WTC11 (cell line): ENCODE results near the gene LCE1D. TPM values are rescaled to one million over a fixed set of nuclear protein-coding genes. Genes with fewer than 3 reads are reported as not detected.

Source experiments
- ATAC-seq: fragments of 200-7000 bp; cut with Tn5 transposase; 2 replicates; pipeline ENCODE4 v1.10.0; 2021; ENCODE audit warnings: mild to moderate bottlenecking, moderate library complexity
- CTCF ChIA-PET: fragments of 300-600 bp; sonication (Branson Sonifier 250); formaldehyde crosslinking; loops from one replicate; lab custom pipeline; 2021; ENCODE audit warnings: antibody characterized with exemption; lab: Charles Lee
- POLR2A ChIA-PET: fragments of 350-600 bp; sonication (Branson Sonifier 250); formaldehyde crosslinking; loops from one replicate; lab custom pipeline; 2021; ENCODE audit warnings: antibody characterized with exemption; lab: Charles Lee
- DNase-seq: peaks from one replicate; pipeline ENCODE4 v3.0.0; 2021; ENCODE audit warnings: low spot score
- H3K27ac Mint-ChIP-seq: 2 replicates; pipeline ENCODE4 v1.8.0; 2021; ENCODE audit warnings: mixed read lengths
- H3K27me3 Mint-ChIP-seq: 2 replicates; pipeline ENCODE4 v1.8.0; 2021; ENCODE audit warnings: low read depth, mild to moderate bottlenecking, moderate library complexity, mixed read lengths
- H3K36me3 Mint-ChIP-seq: 2 replicates; pipeline ENCODE4 v1.8.0; 2021; ENCODE audit warnings: mixed read lengths
- H3K4me1 Mint-ChIP-seq: 2 replicates; pipeline ENCODE4 v1.8.0; 2022; ENCODE audit warnings: mixed read lengths
- H3K4me3 Mint-ChIP-seq: 2 replicates; pipeline ENCODE4 v1.8.0; 2021; ENCODE audit warnings: mild to moderate bottlenecking, moderate library complexity, mixed read lengths
- H3K9me3 Mint-ChIP-seq: 2 replicates; pipeline ENCODE4 v1.8.0; 2021; ENCODE audit warnings: mixed read lengths
- AFF4 ChIP-seq: sonication (generic); formaldehyde crosslinking; IDR thresholded peaks from 2 replicates; pipeline ENCODE4 v1.8.1; 2023; ENCODE audit warnings: mild to moderate bottlenecking, missing genetic modification reagents, borderline replicate concordance
- CREB1 ChIP-seq: sonication (generic); formaldehyde crosslinking; IDR thresholded peaks from 2 replicates; pipeline ENCODE4 v1.8.0; 2023; ENCODE audit warnings: mild to moderate bottlenecking, missing genetic modification reagents
- CREM ChIP-seq: sonication (generic); formaldehyde crosslinking; IDR thresholded peaks from 2 replicates; pipeline ENCODE4 v1.8.1; 2022; ENCODE audit warnings: mild to moderate bottlenecking, missing genetic modification reagents, moderate library complexity
- E2F5 ChIP-seq: sonication (generic); formaldehyde crosslinking; IDR thresholded peaks from 2 replicates; pipeline ENCODE4 v1.8.1; 2022; ENCODE audit warnings: mild to moderate bottlenecking, moderate library complexity, missing genetic modification reagents
- EMX1 ChIP-seq: fragments of 250-450 bp; sonication (Bioruptor Pico); IDR thresholded peaks from 2 replicates; pipeline ENCODE4 v1.8.0; 2021; ENCODE audit warnings: mild to moderate bottlenecking
- ERG ChIP-seq: fragments of 250-450 bp; sonication (Bioruptor Pico); IDR thresholded peaks from 2 replicates; pipeline ENCODE4 v1.8.0; 2021; ENCODE audit warnings: mild to moderate bottlenecking
- FOXK1 ChIP-seq: sonication (generic); formaldehyde crosslinking; IDR thresholded peaks from 2 replicates; pipeline ENCODE4 v1.8.0; 2022; ENCODE audit warnings: mild to moderate bottlenecking, moderate library complexity, missing genetic modification reagents
- IRF2 ChIP-seq: sonication (generic); formaldehyde crosslinking; IDR thresholded peaks from 2 replicates; pipeline ENCODE4 v1.8.0; 2022; ENCODE audit warnings: low read depth, missing genetic modification reagents, borderline replicate concordance
- MAX ChIP-seq: sonication (generic); formaldehyde crosslinking; IDR thresholded peaks from 2 replicates; pipeline ENCODE4 v1.8.0; 2022; ENCODE audit warnings: mild to moderate bottlenecking, missing genetic modification reagents
- MLX ChIP-seq: sonication (generic); formaldehyde crosslinking; IDR thresholded peaks from 2 replicates; pipeline ENCODE4 v1.8.1; 2023; ENCODE audit warnings: mild to moderate bottlenecking, missing genetic modification reagents, moderate library complexity
- NFE2L1 ChIP-seq: sonication (generic); formaldehyde crosslinking; IDR thresholded peaks from 2 replicates; pipeline ENCODE4 v1.8.1; 2023; ENCODE audit warnings: missing genetic modification reagents
- NFYB ChIP-seq: sonication (generic); formaldehyde crosslinking; conservative IDR thresholded peaks from 2 replicates; pipeline ENCODE4 v1.8.0; 2022; ENCODE audit warnings: low read depth, missing genetic modification reagents
- NR1H2 ChIP-seq: sonication (generic); formaldehyde crosslinking; IDR thresholded peaks from 2 replicates; pipeline ENCODE4 v1.9.0; 2021; ENCODE audit warnings: mild to moderate bottlenecking, moderate library complexity, missing genetic modification reagents
- NR2C2 ChIP-seq: sonication (generic); formaldehyde crosslinking; IDR thresholded peaks from 2 replicates; pipeline ENCODE4 v1.8.0; 2022; ENCODE audit warnings: mild to moderate bottlenecking, missing genetic modification reagents
- PRDM15 ChIP-seq: sonication (generic); formaldehyde crosslinking; IDR thresholded peaks from 2 replicates; pipeline ENCODE4 v1.8.0; 2022; ENCODE audit warnings: missing genetic modification reagents
- PRRX2 ChIP-seq: fragments of 250-450 bp; sonication (Bioruptor Pico); IDR thresholded peaks from 2 replicates; pipeline ENCODE4 v1.8.0; 2021; ENCODE audit warnings: mild to moderate bottlenecking
- RORB ChIP-seq: fragments of 250-450 bp; sonication (Bioruptor Pico); IDR thresholded peaks from 2 replicates; pipeline ENCODE4 v1.9.0; 2021; ENCODE audit warnings: mild to moderate bottlenecking
- TEAD4 ChIP-seq: sonication (generic); formaldehyde crosslinking; IDR thresholded peaks from 2 replicates; pipeline ENCODE4 v1.8.0; 2022; ENCODE audit warnings: mild to moderate bottlenecking, missing genetic modification reagents
- ZMAT4 ChIP-seq: fragments of 250-450 bp; sonication (Bioruptor Pico); IDR thresholded peaks from 2 replicates; pipeline ENCODE4 v1.9.0; 2021; ENCODE audit warnings: mild to moderate bottlenecking
- ZNF232 ChIP-seq: sonication (generic); formaldehyde crosslinking; IDR thresholded peaks from 2 replicates; pipeline ENCODE4 v1.8.0; 2022; ENCODE audit warnings: mild to moderate bottlenecking, missing genetic modification reagents
- ZNF263 ChIP-seq: sonication (generic); formaldehyde crosslinking; IDR thresholded peaks from 2 replicates; pipeline ENCODE4 v1.8.1; 2022; ENCODE audit warnings: low read depth, mild to moderate bottlenecking, moderate library complexity, missing genetic modification reagents
- ZNF423 ChIP-seq: fragments of 250-450 bp; sonication (Bioruptor Pico); IDR thresholded peaks from 2 replicates; pipeline ENCODE4 v2.1.2; 2022; ENCODE audit warnings: mild to moderate bottlenecking, moderate library complexity
- total RNA-seq: library from RNA; stranded (reverse); gene quantifications from 3 replicates; pipeline ENCODE4 v1.2.3, GENCODE V29; 2021

The LCE1D gene
- total RNA-seq, 1 experiment from 2014 or later = not detected

- no peak for TF ChIP-seq AFF4 (CRISPR knock-in tag)
- TF ChIP-seq PRRX2 = no peak
- no peak for TF ChIP-seq ZMAT4 (CRISPR knock-in tag)
- TF ChIP-seq RORB (CRISPR knock-in tag) = no peak
- TF ChIP-seq ZNF423 (CRISPR knock-in tag) = no peak
- no peak for TF ChIP-seq CREB1 (CRISPR knock-in tag)
- TF ChIP-seq NFYB (CRISPR knock-in tag) = no peak
- no peak for TF ChIP-seq TEAD4 (CRISPR knock-in tag)
- TF ChIP-seq ZNF263 (CRISPR knock-in tag) = no peak
- TF ChIP-seq, all 79 proteins: peak for 0
These were observed 14.5 kb downstream of the LCE1D start (continued) for GRCh38 chr1:152811050-152811449.

GRCh38 chr1:152811671-152812070 is 15.2 kb downstream of the LCE1D start, which contains the start of gene LCE1B:
Gene LCE1B, plus strand, starts transcription at chr1:152811971. Its CDS starts 476 bp downstream, at chr1:152812447.
- Mint-ChIP-seq H3K4me1 (no peaks in the 10 kb centered on the region), H3K4me3 (no peak within 1 kb of the TSS)
- POLR2A ChIA-PET = no interaction called here
- no peak for TF ChIP-seq ZMAT4 (CRISPR knock-in tag)
- TF ChIP-seq ZNF232 (CRISPR knock-in tag) = no peak
- TF ChIP-seq IRF2 (CRISPR knock-in tag) = no peak
- TF ChIP-seq MAX (CRISPR knock-in tag) = no peak
- no peak for TF ChIP-seq MLX (CRISPR knock-in tag)
- no peak for TF ChIP-seq NR2C2 (CRISPR knock-in tag)
- no peak for TF ChIP-seq CREM (CRISPR knock-in tag)
- TF ChIP-seq PRDM15 (CRISPR knock-in tag) = no peak
- TF ChIP-seq EMX1 = no peak
- TF ChIP-seq E2F5 = no peak
- no peak for TF ChIP-seq ERG (CRISPR knock-in tag)
- TF ChIP-seq NR1H2 (CRISPR knock-in tag) = no peak
- TF ChIP-seq FOXK1 (CRISPR knock-in tag) = no peak
- TF ChIP-seq NFYB (CRISPR knock-in tag) = no peak
- no peak for TF ChIP-seq NFE2L1

More at GRCh38 chr1:152811671-152812070, 15.2 kb downstream of the LCE1D start, which contains the start of gene LCE1B:
- peaks cover 81% of the 10 kb centered on the region for H3K9me3 Mint-ChIP-seq
- CTCF ChIA-PET = no interaction called here
- H3K27me3 Mint-ChIP-seq = peaks cover 6% of the 10 kb centered on the region
- ATAC-seq = no peak
- no peak for DNase-seq
- peaks cover 58% of the 10 kb centered on the region for H3K36me3 Mint-ChIP-seq
- H3K27ac Mint-ChIP-seq = no peak within 1 kb of the TSS
